K562 (cell line): ENCODE data around the gene SYT3. TPM values are rescaled to one million over a fixed set of nuclear protein-coding genes. Genes with fewer than 3 reads are reported as not detected.
A peak's percentile ranks its signal among the peaks of the same experiment; 100 is the strongest.

Experiments
- ARHGAP35 ChIP-seq: fragments of 450-650 bp; IDR thresholded peaks from 2 replicates; pipeline ENCODE4 v1.6.1; 2018; ENCODE audit not compliant: partially characterized antibody
- BDP1 ChIP-seq: IDR thresholded peaks from 3 replicates; pipeline ENCODE4 v1.6.1; 2011; ENCODE audit not compliant: insufficient read length, insufficient read depth
- BRD9 ChIP-seq: fragments of 450-650 bp; IDR thresholded peaks from 2 replicates; pipeline ENCODE4 v1.6.1; 2018; ENCODE audit warnings: low read depth; ENCODE audit not compliant: partially characterized antibody
- CBFA2T2 ChIP-seq: fragments of 450-650 bp; conservative IDR thresholded peaks from 2 replicates; pipeline ENCODE4 v1.6.1; 2017; ENCODE audit warnings: mild to moderate bottlenecking
- CREB3L1 ChIP-seq: fragments of 450-650 bp; IDR thresholded peaks from 2 replicates; pipeline ENCODE4 v1.6.1; 2014; ENCODE audit warnings: low read depth, mild to moderate bottlenecking, moderate library complexity, borderline replicate concordance
- DNMT1 ChIP-seq: fragments of 450-650 bp; IDR thresholded peaks from 2 replicates; pipeline ENCODE4 v1.6.1; 2016; ENCODE audit warnings: antibody characterized with exemption, mild to moderate bottlenecking
- EGR1 ChIP-seq: fragments of 450-650 bp; conservative IDR thresholded peaks from 2 replicates; pipeline ENCODE4 v1.6.1; 2017; ENCODE audit warnings: mild to moderate bottlenecking
- EP400 ChIP-seq: fragments of 450-650 bp; IDR thresholded peaks from 2 replicates; pipeline ENCODE4 v1.6.1; 2017; ENCODE audit warnings: antibody characterized with exemption, mild to moderate bottlenecking, moderate library complexity
- GATA2 ChIP-seq: sonication (generic); formaldehyde crosslinking; IDR thresholded peaks from 2 replicates; pipeline ENCODE4 v1.4.0; 2020; ENCODE audit warnings: mild to moderate bottlenecking, missing genetic modification reagents
- HINFP ChIP-seq: fragments of 450-650 bp; conservative IDR thresholded peaks from 2 replicates; pipeline ENCODE4 v1.6.1; 2016; ENCODE audit warnings: missing genetic modification characterization, low read depth, mild to moderate bottlenecking, control low read depth, missing compliant biosample characterization
- HLTF ChIP-seq: fragments of 450-650 bp; IDR thresholded peaks from 2 replicates; pipeline ENCODE4 v1.6.1; 2016
- HMG20B ChIP-seq: fragments of 250-450 bp; sonication (Bioruptor Pico); IDR thresholded peaks from 2 replicates; pipeline ENCODE4 v1.5.0; 2021; ENCODE audit warnings: mild to moderate bottlenecking
- JUN ChIP-seq, 2 experiments: sonication (generic) in 1 of 2; formaldehyde crosslinking in 1 of 2; IDR thresholded peaks; 2 replicates each; pipeline versions ENCODE4 v1.6.1 to v1.8.0; 2012 to 2022; ENCODE audit warnings: borderline replicate concordance in 2 of 2, mild to moderate bottlenecking in 2 of 2, improper control_type of control experiment in 1 of 2, low read depth in 1 of 2, low read length in 1 of 2, missing genetic modification reagents in 1 of 2
- SMARCA4 ChIP-seq: fragments of 450-650 bp; IDR thresholded peaks from 2 replicates; pipeline ENCODE4 v1.6.1; 2016
- SOX6 ChIP-seq: fragments of 450-650 bp; IDR thresholded peaks from 2 replicates; pipeline ENCODE4 v1.6.1; 2014; ENCODE audit warnings: mild to moderate bottlenecking
- UBTF ChIP-seq, 2 experiments: IDR thresholded peaks; 2 replicates each; pipeline ENCODE4 v1.6.1; 2012; ENCODE audit warnings: improper control_type of control experiment in 2 of 2, low read depth in 2 of 2, low read length in 2 of 2, borderline replicate concordance in 1 of 2
- ZEB2 ChIP-seq: fragments of 450-650 bp; IDR thresholded peaks from 2 replicates; pipeline ENCODE4 v1.6.1; 2016
- ZNF140 ChIP-seq: fragments of 250-450 bp; sonication (Bioruptor Pico); IDR thresholded peaks from 2 replicates; pipeline ENCODE4 v1.8.0; 2021; ENCODE audit warnings: moderate library complexity, mild to moderate bottlenecking, inconsistent platforms
- ZNF175 ChIP-seq: fragments of 200-800 bp; sonication (Bioruptor generic); IDR thresholded peaks from 2 replicates; pipeline ENCODE4 v1.6.1; 2016; ENCODE audit warnings: low read depth, mild to moderate bottlenecking, missing genetic modification characterization, missing compliant biosample characterization
- polyA plus RNA-seq, 8 experiments: library from polyadenylated mRNA; depleted of rRNA in 4 of 8; stranded (reverse) in 5 of 8; unstranded in 3 of 8; fragments of >200 nt; fragmentation: Nextera tagmentation in 2 of 8; fragmentation: Illumina TruSeq in 1 of 8; extraction: Ambion mirVana in 2 of 8; extraction: Trizol in 1 of 8; gene quantifications; 2 replicates each; pipeline versions ENCODE4 v1.2.1 to v1.2.3, GENCODE V29; 2011 to 2014; ENCODE audit warnings: inconsistent platforms in 1 of 8, missing spikeins in 1 of 8
- total RNA-seq, 7 experiments: library from RNA; depleted of rRNA in 6 of 7; stranded (reverse); fragments of >200 nt in 6 of 7; fragmentation: Illumina TruSeq in 2 of 7; extraction: Trizol in 2 of 7; gene quantifications; 2 replicates each; pipeline versions ENCODE4 v1.2.1 to v1.2.3, GENCODE V29; 2011 to 2021; ENCODE audit warnings: low replicate concordance in 1 of 7

The SYT3 gene
- total and polyA plus RNA-seq, 9 of the 15 experiments (the other 6 are each of a cell fraction or from before 2014, with no cell fraction given), result 0.36 to 2.0 (median 0.54) TPM; not detected in 2

DNA sequence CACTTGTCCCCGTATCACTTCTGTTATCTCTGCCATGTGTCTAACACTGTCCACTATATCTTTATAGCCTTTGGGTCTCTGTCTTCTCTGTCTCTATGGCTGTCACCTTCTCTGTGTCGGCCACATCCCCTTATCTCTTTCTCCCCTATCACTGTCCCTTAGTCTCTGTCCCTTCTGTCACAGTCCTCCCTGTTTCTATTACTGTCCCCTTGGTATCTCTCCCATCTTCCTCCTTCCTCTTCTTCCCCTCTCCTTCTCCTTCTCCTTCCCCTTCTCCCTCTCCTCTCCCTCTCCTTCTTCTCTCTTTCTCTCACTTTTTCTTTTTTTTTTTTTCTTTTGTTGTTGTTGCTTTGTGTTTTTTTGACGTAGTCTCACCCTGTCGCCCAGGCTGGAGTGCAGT, 36.7 kb downstream of the SYT3 start (continued):
- no peak for TF ChIP-seq UBTF (IDR thresholded peaks at IDR 0.05; ENCODE audit: borderline replicate concordance in 1 of 2, low read depth in 2 of 2, low read length in 2 of 2)
- TF ChIP-seq EGR1, result 0 out of 2 replicates have a peak, but pooled peaks have one; percentile 4
- no peak for TF ChIP-seq ZNF175 (CRISPR knock-in tag)
- no peak for TF ChIP-seq BDP1
- TF ChIP-seq EP400, result no peak
- no peak for TF ChIP-seq CREB3L1
- TF ChIP-seq SMARCA4, result peak; percentile 85
- TF ChIP-seq HINFP, result 0 out of 2 replicates have a peak, but pooled peaks have one; percentile 35
- TF ChIP-seq DNMT1, result no peak
- TF ChIP-seq SOX6, result peak; percentile 27; the same call in 1 of the 2 replicates
- TF ChIP-seq ZNF140 (CRISPR knock-in tag), result no peak
- peak; percentile 56; the same call in 1 of the 2 replicates for TF ChIP-seq GATA2 (CRISPR knock-in tag)
- TF ChIP-seq ZEB2, result peak; percentile 73
- no peak for TF ChIP-seq JUN (IDR thresholded peaks at IDR 0.05; ENCODE audit: borderline replicate concordance, low read depth, low read length)
- TF ChIP-seq JUN (CRISPR knock-in tag; IDR thresholded peaks at IDR 0.05; ENCODE audit: borderline replicate concordance), result no peak
- peak; percentile 93 for TF ChIP-seq HLTF
- TF ChIP-seq CBFA2T2, result peak; percentile 43; the same call in 1 of the 2 replicates
- no peak for TF ChIP-seq HMG20B (CRISPR knock-in tag)
- peak; percentile 61 for TF ChIP-seq ARHGAP35
- no peak for TF ChIP-seq BRD9
